ENCODE results near the gene RHOV.

The RHOV gene

DNA sequence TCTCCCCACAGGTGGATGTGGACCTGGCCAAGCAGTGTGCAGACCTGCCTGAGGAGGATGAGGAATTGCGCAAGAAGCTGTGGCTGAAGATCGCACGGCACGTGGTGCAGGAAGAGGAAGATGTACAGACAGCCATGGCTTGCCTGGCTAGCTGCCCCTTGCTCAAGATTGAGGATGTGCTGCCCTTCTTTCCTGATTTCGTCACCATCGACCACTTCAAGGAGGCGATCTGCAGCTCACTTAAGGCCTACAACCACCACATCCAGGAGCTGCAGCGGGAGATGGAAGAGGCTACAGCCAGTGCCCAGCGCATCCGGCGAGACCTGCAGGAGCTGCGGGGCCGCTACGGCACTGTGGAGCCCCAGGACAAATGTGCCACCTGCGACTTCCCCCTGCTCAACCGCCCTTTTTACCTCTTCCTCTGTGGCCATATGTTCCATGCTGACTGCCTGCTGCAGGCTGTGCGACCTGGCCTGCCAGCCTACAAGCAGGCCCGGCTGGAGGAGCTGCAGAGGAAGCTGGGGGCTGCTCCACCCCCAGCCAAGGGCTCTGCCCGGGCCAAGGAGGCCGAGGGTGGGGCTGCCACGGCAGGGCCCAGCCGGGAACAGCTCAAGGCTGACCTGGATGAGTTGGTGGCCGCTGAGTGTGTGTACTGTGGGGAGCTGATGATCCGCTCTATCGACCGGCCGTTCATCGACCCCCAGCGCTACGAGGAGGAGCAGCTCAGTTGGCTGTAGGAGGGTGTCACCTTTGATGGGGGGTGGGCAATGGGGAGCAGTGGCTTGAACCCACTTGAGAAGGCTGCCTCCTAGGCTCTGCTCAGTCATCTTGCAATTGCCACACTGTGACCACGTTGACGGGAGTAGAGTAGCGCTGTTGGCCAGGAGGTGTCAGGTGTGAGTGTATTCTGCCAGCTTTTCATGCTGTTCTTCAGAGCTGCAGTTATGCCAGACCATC lies 28.8 kb upstream of the RHOV start:
- DNase-seq = no peak

- DNase-seq = no peak
Observed at GRCh38 chr15:40901053-40901443, 27.0 kb upstream of the RHOV start.

- no peak for DNase-seq
Observed at GRCh38 chr15:40900256-40901052, 26.4 kb upstream of the RHOV start.

- DNase-seq = no peak
Observed at GRCh38 chr15:40899536-40900207, 25.6 kb upstream of the RHOV start.

- no peak for DNase-seq
Observed at GRCh38 chr15:40894681-40895448, 20.8 kb upstream of the RHOV start.

GRCh38 chr15:40893733-40894680 lies 20.0 kb upstream of the RHOV start, which contains the start of gene VPS18:
VPS18 (plus strand) TSS chr15:40894450; CDS start chr15:40894769, 319 bp downstream.
- DNase-seq = peak; percentile 64

DNA sequence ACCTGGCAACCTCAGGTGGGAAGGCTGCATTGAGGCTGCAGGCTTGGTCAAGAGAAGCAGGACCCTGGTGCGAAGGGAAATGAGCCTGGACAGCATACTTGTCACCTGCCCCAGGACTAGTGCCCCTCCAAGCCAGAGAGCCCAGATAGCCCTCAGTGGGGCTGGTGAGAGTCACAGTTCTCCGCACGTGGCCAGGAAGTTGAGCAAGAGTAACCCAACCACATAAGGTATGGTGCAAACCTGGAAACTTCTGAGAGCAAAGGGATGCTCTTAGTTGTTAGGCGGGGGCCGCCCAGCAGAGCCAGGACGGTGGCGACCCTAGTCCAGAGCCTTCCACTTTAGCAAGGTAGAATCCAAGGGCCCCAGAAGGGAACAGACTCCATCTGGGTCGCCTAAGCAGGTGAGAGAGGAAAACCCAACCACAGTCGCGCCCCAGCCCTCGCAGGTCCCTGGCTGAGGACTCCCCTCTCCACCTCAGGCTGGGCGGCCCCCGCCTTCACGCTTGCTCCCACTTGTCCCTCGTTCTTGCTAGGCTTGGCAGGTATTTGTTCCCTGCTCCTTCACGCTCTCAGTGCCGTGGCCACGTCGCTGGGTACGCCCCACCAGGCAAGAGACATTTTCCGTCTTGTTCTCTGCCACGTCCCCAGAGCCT lies 19.1 kb upstream of the RHOV start:
- DNase-seq = no peak

DNA sequence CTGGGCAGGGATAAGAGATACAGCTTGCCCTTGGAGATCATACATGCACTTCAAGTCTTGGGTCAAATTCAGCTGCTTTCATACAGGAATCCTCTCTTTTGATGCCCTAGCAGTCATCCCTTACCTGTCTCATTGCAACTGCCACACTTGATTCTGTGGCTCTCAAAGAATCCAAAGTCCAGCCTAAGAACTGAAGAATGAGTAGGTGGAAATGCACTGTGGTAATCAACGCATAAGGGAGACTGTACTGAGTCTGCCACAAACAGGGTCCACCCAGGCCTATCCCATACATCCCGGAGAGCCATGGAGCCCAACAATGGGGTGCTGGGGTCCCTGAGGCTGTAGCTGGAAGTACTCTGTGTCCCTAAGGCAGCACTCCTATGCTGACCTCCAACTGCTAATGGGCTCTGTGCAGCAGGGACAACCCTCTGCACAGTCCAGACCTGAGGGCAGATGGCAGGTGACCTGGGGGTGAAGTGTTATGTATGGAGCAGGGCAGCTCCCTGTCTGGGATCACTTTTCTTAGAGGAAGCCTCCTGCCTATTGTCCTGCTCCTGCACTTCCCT lies 18.5 kb upstream of the RHOV start:
- no peak for DNase-seq

GRCh38 chr15:40891810-40892446 lies 17.9 kb upstream of the RHOV start:
- DNase-seq = no peak

GRCh38 chr15:40891138-40891537 lies 17.1 kb upstream of the RHOV start:
- no peak for DNase-seq

- no peak for DNase-seq
Observed at GRCh38 chr15:40889112-40889511, 15.1 kb upstream of the RHOV start.

GRCh38 chr15:40886586-40886985 lies 12.6 kb upstream of the RHOV start:
- no peak for DNase-seq

- no peak for DNase-seq
Observed at GRCh38 chr15:40881351-40881750, 7.3 kb upstream of the RHOV start.

GRCh38 chr15:40879609-40880008 lies 5.6 kb upstream of the RHOV start:
- no peak for DNase-seq

- no peak for DNase-seq
Observed at GRCh38 chr15:40878785-40879184, 4.8 kb upstream of the RHOV start.

DNA sequence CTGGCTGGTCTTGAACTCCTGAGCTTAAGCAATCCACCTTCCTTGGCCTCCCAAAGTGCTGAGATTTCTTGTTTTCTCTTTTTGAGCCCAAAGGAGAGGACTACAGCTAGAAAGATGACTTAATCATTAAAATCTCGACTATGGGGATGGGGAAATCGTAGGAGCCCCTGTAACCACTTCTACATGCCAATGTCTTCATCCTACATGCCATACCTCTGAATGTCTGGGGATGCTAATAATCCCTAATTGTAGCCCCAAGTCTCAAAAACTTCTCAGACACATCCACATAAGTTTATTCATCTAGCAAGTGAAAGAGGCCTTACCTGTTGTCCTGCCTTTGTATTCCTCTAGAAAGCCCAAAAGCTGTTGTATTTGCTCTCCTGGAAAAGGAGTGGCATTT lies 3.7 kb upstream of the RHOV start:
- DNase-seq = no peak

- DNase-seq = no peak
Observed at GRCh38 chr15:40875991-40876730, 2.1 kb upstream of the RHOV start.

DNA sequence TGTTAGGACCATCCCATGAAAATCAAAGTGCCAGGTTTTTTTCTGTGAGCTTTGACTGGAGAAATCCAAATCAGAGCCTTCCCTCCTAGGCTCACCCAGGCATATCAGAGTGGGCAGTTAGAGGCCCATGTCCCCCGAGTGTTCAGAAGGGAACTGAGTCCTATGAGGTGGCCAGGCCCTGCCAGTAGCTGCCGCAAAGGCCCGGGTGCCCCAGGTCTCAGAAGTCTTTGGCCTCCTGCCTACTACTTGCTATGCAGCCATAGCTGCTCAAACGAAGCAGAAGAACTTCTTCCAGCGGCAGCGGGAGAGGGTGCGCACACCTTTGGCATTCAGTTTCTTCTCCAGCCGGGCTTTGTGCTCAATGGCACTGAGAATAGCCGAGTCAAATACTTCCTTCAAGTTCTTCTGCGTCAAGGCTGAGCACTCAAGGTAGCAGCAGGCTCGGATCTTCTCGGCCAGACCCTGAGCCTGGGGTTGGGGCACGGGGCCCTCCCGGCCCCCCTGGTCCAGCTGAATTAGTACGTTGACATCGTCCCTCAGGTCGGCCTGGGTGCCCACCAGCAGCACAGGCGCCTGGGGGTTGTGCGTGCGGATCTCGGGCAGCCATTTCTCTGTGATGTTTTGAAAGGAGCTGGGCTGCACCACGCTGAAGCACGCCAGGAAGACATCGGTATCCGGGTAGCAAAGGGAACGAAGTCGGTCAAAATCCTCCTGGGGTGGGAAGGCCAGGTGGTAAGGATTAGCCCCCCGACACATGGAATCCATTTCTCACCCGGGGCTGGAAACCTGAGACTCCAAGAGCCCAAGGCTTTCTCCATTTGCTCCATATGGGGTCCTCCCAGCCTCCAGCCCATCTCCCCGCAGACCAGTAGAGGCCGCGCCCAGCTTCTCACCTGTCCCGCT lies 992 bp downstream of the RHOV start:
- DNase-seq = no peak
